ENCODE data around the gene RSPH1.

RSPH1 gene

DNA sequence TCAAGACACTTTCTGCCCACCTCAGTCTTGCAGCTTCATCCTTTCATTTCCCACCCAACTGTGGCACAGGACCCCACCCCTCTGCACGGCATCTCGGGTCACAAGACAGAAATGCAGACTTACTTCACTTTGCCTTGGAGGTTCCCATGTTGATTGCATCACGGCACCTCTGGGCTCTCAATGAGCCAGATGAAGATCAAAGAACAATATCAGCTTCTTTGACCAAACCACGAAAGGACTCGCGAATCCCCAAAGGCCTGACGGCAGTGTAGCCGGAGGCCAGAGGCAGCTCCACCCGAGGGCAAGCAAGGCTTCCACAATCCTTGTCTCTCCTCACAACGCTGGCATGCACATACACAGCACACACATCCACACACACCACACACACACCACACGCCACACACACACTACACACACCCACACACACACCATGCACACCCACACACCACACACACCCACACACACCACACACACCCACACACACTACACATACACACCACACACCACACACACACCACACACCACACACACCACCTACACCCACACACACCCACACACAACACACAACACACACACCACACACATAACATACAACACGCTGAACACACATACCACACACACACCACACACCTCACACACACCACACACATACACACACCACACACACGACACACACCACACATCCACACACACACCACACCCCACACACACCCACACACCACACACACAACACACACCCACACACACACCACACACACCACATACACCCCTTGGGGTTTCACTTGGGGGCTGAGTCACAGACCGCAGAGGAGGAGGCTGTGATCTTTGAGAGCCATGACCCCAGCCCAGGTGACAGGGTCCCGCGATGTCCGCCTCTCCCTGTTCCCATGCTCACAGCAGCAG, 56.5 kb downstream of the RSPH1 start:
- peak; percentile 63 for DNase-seq (ENCODE audit: low spot score)
- Mint-ChIP-seq H3K9me3 (no peaks in the 10 kb centered on the region), H3K27ac (peak overlapping the region; percentile 57), H3K4me1 (ENCODE audit: low read depth) (peaks cover 36% of the 10 kb centered on the region), H3K27me3 (ENCODE audit: low read depth) (no peaks in the 10 kb centered on the region), H3K36me3 (ENCODE audit: low read depth) (peaks cover 93% of the 10 kb centered on the region), H3K4me3 (no peak overlapping the region)

GRCh38 chr21:42438316-42439205, 57.5 kb downstream of the RSPH1 start:
- H3K4me1 Mint-ChIP-seq (ENCODE audit: low read depth), result peaks cover 45% of the 10 kb centered on the region

DNA sequence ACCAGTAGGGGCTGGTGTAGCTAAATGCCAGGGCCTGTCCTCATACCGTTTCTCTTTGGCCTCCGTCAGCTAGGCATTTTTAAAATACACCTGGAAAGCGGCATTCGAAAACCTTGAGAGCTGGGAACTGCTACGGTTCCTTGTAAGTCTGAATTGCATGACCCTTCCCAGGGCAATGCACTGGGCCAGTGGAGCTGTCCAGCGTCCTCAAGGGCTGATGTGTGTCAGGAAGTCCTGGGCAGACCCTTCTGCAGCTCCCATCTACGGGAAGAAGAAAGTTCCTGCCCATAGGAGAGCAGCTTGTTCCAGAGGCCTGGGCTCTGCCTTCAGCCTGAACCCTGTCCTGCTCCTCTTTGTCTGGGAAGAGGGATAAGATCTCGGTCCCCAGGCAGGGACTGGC, 58.2 kb downstream of the RSPH1 start:
- peaks cover 9% of the 10 kb centered on the region for H3K9me3 Mint-ChIP-seq
- no peak for DNase-seq (ENCODE audit: low spot score)
- no peaks in the 10 kb centered on the region for H3K27me3 Mint-ChIP-seq (ENCODE audit: low read depth)
- peaks cover 50% of the 10 kb centered on the region for H3K4me1 Mint-ChIP-seq (ENCODE audit: low read depth)
- H3K27ac Mint-ChIP-seq, result no peak overlapping the region
- H3K36me3 Mint-ChIP-seq (ENCODE audit: low read depth), result peaks cover 95% of the 10 kb centered on the region
- H3K4me3 Mint-ChIP-seq, result no peak overlapping the region

More at GRCh38 chr21:42438316-42439205, 57.5 kb downstream of the RSPH1 start:
- Mint-ChIP-seq H3K36me3 (ENCODE audit: low read depth) (peaks cover 94% of the 10 kb centered on the region), H3K9me3 (peaks cover 4% of the 10 kb centered on the region), H3K27ac (peak overlapping the region; percentile 57), H3K27me3 (ENCODE audit: low read depth) (no peaks in the 10 kb centered on the region), H3K4me3 (no peak overlapping the region)
- DNase-seq (ENCODE audit: low spot score), result no peak

DNA sequence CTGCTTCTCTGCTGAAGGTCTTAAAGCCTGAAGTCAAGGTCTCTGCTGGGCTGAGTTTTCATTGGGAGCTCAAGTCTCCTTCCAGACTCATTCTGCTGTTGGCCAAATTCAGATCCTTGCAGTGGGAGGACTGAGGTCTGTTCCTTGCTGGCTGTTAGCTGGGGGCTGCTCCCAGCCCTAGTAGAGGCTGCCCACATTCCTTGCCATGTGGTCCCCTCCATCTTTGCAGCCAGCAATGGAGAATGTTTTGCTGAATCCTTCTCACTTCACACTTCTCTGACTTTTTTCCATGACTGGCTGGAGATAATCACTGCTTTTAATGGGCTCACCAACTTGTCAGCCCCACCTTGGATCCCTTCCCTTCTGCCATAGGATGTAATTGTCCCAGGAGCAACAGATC, 59.1 kb downstream of the RSPH1 start:
- Mint-ChIP-seq H3K9me3 (peaks cover 17% of the 10 kb centered on the region), H3K27me3 (ENCODE audit: low read depth) (no peaks in the 10 kb centered on the region), H3K4me3 (no peak overlapping the region), H3K36me3 (ENCODE audit: low read depth) (peaks cover 95% of the 10 kb centered on the region), H3K27ac (no peak overlapping the region), H3K4me1 (ENCODE audit: low read depth) (peaks cover 55% of the 10 kb centered on the region)
- no peak for DNase-seq (ENCODE audit: low spot score)

DNA sequence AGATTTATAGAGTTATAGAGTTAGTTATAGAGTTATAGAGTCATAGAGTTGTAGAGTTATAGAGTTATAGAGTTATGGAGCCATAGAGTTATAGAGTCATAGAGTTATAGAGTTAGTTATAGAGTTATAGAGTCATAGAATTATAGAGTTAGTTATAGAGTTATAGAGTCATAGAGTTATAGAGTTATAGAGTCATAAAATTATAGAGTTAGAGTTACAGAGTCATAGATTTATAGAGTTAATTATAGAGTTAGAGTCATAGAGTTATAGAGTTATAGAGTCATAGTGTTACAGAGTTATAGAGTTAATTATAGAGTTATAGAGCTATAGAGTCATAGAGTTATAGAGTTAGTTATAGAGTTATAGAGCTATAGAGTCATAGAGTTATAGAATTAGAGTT, 60.2 kb downstream of the RSPH1 start:
- no peak overlapping the region for H3K27ac Mint-ChIP-seq

DNA sequence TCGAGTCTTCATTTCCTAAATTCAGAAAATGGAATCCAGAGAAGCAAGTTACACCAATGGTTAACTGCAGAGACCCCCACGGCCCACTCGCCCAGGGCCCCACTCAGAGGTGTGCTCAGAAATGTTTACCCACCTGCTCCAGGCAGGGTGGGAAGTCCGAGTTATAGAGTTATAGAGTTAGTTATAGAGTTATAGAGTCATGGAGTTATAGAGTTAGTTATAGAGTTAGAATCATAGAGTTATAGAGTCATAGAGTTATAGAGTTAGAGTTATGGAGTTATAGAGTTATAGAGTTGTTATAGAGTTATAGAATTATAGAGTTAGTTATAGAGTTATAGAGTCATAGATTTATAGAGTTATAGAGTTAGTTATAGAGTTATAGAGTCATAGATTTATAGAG, 60.6 kb downstream of the RSPH1 start:
- Mint-ChIP-seq H3K9me3 (peaks cover 24% of the 10 kb centered on the region), H3K4me1 (ENCODE audit: low read depth) (peaks cover 53% of the 10 kb centered on the region)

More for the DNA sequence above, 60.2 kb downstream of the RSPH1 start:
- Mint-ChIP-seq H3K36me3 (ENCODE audit: low read depth) (peaks cover 97% of the 10 kb centered on the region), H3K27me3 (ENCODE audit: low read depth) (no peaks in the 10 kb centered on the region), H3K4me3 (no peak overlapping the region), H3K9me3 (peaks cover 24% of the 10 kb centered on the region), H3K4me1 (ENCODE audit: low read depth) (peaks cover 56% of the 10 kb centered on the region)
- DNase-seq (ENCODE audit: low spot score), result no peak

DNA sequence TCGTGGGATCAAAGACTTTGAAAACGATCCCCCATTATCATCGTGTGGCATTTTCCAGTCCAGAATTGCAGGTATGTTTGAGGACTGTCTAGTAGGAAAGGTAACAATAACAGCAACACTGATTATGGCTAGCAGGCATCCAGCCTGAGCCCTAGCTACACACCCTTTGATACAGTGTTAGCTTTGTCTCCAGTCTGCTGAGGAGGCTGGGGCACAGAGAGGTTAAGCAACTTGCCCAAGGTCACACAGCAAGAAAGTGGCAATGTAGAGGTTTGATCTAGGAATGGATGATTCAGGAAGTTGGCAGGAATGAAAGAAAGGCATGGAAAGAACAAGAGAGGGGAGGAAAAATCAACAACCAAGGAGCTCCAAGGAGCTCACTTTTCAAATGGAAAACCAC, 61.1 kb downstream of the RSPH1 start:
- Mint-ChIP-seq H3K4me1 (ENCODE audit: low read depth) (peaks cover 50% of the 10 kb centered on the region), H3K27me3 (ENCODE audit: low read depth) (no peaks in the 10 kb centered on the region), H3K4me3 (no peak overlapping the region), H3K27ac (peak overlapping the region; percentile 28), H3K9me3 (peaks cover 24% of the 10 kb centered on the region), H3K36me3 (ENCODE audit: low read depth) (peaks cover 97% of the 10 kb centered on the region)
- no peak for DNase-seq (ENCODE audit: low spot score)

More for the DNA sequence above, 60.6 kb downstream of the RSPH1 start:
- H3K4me3 Mint-ChIP-seq, result no peak overlapping the region
- no peak for DNase-seq (ENCODE audit: low spot score)
- H3K36me3 Mint-ChIP-seq (ENCODE audit: low read depth), result peaks cover 97% of the 10 kb centered on the region
- no peaks in the 10 kb centered on the region for H3K27me3 Mint-ChIP-seq (ENCODE audit: low read depth)
- H3K27ac Mint-ChIP-seq, result no peak overlapping the region

- no peak for DNase-seq (ENCODE audit: low spot score)
- H3K9me3 Mint-ChIP-seq, result peaks cover 24% of the 10 kb centered on the region
- H3K4me3 Mint-ChIP-seq, result peak overlapping the region; percentile 13
- peaks cover 97% of the 10 kb centered on the region for H3K36me3 Mint-ChIP-seq (ENCODE audit: low read depth)
- no peaks in the 10 kb centered on the region for H3K27me3 Mint-ChIP-seq (ENCODE audit: low read depth)
- peaks cover 46% of the 10 kb centered on the region for H3K4me1 Mint-ChIP-seq (ENCODE audit: low read depth)
- peak overlapping the region; percentile 19 for H3K27ac Mint-ChIP-seq
Observed at GRCh38 chr21:42433946-42434551, 62.0 kb downstream of the RSPH1 start.

- no peak for DNase-seq (ENCODE audit: low spot score)
- no peak overlapping the region for H3K4me3 Mint-ChIP-seq
- H3K4me1 Mint-ChIP-seq (ENCODE audit: low read depth), result peaks cover 42% of the 10 kb centered on the region
- peaks cover 95% of the 10 kb centered on the region for H3K36me3 Mint-ChIP-seq (ENCODE audit: low read depth)
- no peak overlapping the region for H3K27ac Mint-ChIP-seq
- peaks cover 24% of the 10 kb centered on the region for H3K9me3 Mint-ChIP-seq
- no peaks in the 10 kb centered on the region for H3K27me3 Mint-ChIP-seq (ENCODE audit: low read depth)
Observed at GRCh38 chr21:42432695-42433094, 63.3 kb downstream of the RSPH1 start.

DNA sequence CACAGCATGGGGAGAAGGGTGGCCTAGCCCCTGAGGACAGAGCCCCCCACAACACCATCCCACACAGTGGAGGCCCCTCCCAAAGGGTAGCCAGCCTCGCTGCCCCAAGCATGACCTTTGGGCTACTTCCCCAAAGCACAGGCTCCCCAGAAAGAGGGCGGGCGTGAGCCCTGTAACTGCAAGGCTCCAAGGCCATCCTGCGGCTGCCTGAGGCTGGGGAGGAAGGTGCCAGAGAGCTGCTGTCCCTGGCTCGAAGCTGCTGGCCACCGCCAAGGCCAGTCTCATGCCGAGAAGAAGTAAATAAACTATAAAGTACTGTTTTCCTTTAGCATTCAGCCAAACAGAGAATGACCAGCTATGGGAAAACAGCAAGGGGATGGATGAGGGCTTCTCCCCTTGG, 64.8 kb downstream of the RSPH1 start:
- Mint-ChIP-seq H3K27me3 (ENCODE audit: low read depth) (no peaks in the 10 kb centered on the region), H3K9me3 (peaks cover 24% of the 10 kb centered on the region), H3K36me3 (ENCODE audit: low read depth) (peaks cover 96% of the 10 kb centered on the region), H3K4me1 (ENCODE audit: low read depth) (peaks cover 48% of the 10 kb centered on the region), H3K27ac (no peak overlapping the region), H3K4me3 (no peak overlapping the region)
- no peak for DNase-seq (ENCODE audit: low spot score)

- no peak overlapping the region for H3K27ac Mint-ChIP-seq
- no peak for DNase-seq (ENCODE audit: low spot score)
- no peak overlapping the region for H3K4me3 Mint-ChIP-seq
- H3K27me3 Mint-ChIP-seq (ENCODE audit: low read depth), result no peaks in the 10 kb centered on the region
- peaks cover 49% of the 10 kb centered on the region for H3K4me1 Mint-ChIP-seq (ENCODE audit: low read depth)
- peaks cover 24% of the 10 kb centered on the region for H3K9me3 Mint-ChIP-seq
- peaks cover 96% of the 10 kb centered on the region for H3K36me3 Mint-ChIP-seq (ENCODE audit: low read depth)
Observed at GRCh38 chr21:42430521-42430920, 65.5 kb downstream of the RSPH1 start.

- no peak for DNase-seq (ENCODE audit: low spot score)
Observed at GRCh38 chr21:42429856-42430255, 66.2 kb downstream of the RSPH1 start.

GRCh38 chr21:42429021-42429420, 67.0 kb downstream of the RSPH1 start:
- H3K9me3 Mint-ChIP-seq, result peaks cover 22% of the 10 kb centered on the region
- no peak overlapping the region for H3K27ac Mint-ChIP-seq
- H3K27me3 Mint-ChIP-seq (ENCODE audit: low read depth), result no peaks in the 10 kb centered on the region
- H3K4me1 Mint-ChIP-seq (ENCODE audit: low read depth), result peaks cover 50% of the 10 kb centered on the region
- H3K4me3 Mint-ChIP-seq, result no peak overlapping the region
- DNase-seq (ENCODE audit: low spot score), result no peak
- H3K36me3 Mint-ChIP-seq (ENCODE audit: low read depth), result peaks cover 94% of the 10 kb centered on the region

More at GRCh38 chr21:42429856-42430255, 66.2 kb downstream of the RSPH1 start:
- Mint-ChIP-seq H3K27me3 (ENCODE audit: low read depth) (no peaks in the 10 kb centered on the region), H3K27ac (no peak overlapping the region), H3K9me3 (peaks cover 24% of the 10 kb centered on the region), H3K4me1 (ENCODE audit: low read depth) (peaks cover 50% of the 10 kb centered on the region), H3K36me3 (ENCODE audit: low read depth) (peaks cover 96% of the 10 kb centered on the region), H3K4me3 (no peak overlapping the region)
